Measurements from ENCODE around the gene KLK2. TPM values are rescaled to one million over a fixed set of nuclear protein-coding genes. Genes with fewer than 3 reads are reported as not detected.

The KLK2 gene
- total RNA-seq, 2 experiments from 2014 or later = 0.35 TPM; not detected in 1

DNA sequence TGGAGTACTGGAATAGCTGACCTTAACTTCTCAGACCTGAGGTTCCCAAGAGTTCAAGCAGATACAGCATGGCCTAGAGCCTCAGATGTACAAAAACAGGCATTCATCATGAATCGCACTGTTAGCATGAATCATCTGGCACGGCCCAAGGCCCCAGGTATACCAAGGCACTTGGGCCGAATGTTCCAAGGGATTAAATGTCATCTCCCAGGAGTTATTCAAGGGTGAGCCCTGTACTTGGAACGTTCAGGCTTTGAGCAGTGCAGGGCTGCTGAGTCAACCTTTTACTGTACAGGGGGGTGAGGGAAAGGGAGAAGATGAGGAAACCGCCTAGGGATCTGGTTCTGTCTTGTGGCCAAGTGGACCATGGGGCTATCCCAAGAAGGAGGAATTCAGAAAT is 12.2 kb upstream of the KLK2 start:
- H3K4me1 Mint-ChIP-seq = no peaks in the 10 kb centered on the region
- H3K27me3 Mint-ChIP-seq = peaks cover 12% of the 10 kb centered on the region

DNA sequence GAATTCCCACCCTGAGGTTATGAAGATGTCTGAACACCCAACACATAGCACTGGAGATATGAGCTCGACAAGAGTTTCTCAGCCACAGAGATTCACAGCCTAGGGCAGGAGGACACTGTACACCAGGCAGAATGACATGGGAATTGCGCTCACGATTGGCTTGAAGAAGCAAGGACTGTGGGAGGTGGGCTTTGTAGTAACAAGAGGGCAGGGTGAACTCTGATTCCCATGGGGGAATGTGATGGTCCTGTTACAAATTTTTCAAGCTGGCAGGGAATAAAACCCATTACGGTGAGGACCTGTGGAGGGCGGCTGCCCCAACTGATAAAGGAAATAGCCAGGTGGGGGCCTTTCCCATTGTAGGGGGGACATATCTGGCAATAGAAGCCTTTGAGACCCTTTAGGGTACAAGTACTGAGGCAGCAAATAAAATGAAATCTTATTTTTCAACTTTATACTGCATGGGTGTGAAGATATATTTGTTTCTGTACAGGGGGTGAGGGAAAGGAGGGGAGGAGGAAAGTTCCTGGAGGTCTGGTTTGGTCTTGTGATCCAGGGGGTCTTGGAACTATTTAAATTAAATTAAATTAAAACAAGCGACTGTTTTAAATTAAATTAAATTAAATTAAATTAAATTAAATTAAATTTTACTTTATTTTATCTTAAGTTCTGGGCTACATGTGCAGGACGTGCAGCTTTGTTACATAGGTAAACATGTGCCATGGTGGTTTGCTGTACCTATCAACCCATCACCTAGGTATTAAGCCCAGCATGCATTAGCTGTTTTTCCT is 11.5 kb upstream of the KLK2 start:
- peaks cover 12% of the 10 kb centered on the region for H3K9me3 Mint-ChIP-seq
- ChIA-PET CTCF (no interaction called here), POLR2A (no interaction called here)
- H3K36me3 Mint-ChIP-seq (ENCODE audit: low read depth) = no peaks in the 10 kb centered on the region
- no peaks in the 10 kb centered on the region for H3K4me1 Mint-ChIP-seq
- no peak overlapping the region for H3K4me3 Mint-ChIP-seq
- no peak for DNase-seq
- peaks cover 18% of the 10 kb centered on the region for H3K27me3 Mint-ChIP-seq
- no peak overlapping the region for H3K27ac Mint-ChIP-seq

More for the DNA sequence above, 12.2 kb upstream of the KLK2 start:
- no peak overlapping the region for H3K4me3 Mint-ChIP-seq
- DNase-seq = no peak
- POLR2A ChIA-PET = no interaction called here
- CTCF ChIA-PET = no interaction called here
- H3K36me3 Mint-ChIP-seq (ENCODE audit: low read depth) = no peaks in the 10 kb centered on the region
- peaks cover 12% of the 10 kb centered on the region for H3K9me3 Mint-ChIP-seq
- H3K27ac Mint-ChIP-seq = no peak overlapping the region

DNA sequence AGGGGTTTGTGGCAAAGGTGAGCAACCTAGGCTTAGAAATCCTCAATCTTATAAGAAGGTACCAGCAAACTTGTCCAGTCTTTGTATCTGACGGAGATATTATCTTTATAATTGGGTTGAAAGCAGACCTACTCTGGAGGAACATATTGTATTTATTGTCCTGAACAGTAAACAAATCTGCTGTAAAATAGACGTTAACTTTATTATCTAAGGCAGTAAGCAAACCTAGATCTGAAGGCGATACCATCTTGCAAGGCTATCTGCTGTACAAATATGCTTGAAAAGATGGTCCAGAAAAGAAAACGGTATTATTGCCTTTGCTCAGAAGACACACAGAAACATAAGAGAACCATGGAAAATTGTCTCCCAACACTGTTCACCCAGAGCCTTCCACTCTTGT is 3.8 kb upstream of the KLK2 start:
- POLR2A ChIA-PET = no interaction called here

DNA sequence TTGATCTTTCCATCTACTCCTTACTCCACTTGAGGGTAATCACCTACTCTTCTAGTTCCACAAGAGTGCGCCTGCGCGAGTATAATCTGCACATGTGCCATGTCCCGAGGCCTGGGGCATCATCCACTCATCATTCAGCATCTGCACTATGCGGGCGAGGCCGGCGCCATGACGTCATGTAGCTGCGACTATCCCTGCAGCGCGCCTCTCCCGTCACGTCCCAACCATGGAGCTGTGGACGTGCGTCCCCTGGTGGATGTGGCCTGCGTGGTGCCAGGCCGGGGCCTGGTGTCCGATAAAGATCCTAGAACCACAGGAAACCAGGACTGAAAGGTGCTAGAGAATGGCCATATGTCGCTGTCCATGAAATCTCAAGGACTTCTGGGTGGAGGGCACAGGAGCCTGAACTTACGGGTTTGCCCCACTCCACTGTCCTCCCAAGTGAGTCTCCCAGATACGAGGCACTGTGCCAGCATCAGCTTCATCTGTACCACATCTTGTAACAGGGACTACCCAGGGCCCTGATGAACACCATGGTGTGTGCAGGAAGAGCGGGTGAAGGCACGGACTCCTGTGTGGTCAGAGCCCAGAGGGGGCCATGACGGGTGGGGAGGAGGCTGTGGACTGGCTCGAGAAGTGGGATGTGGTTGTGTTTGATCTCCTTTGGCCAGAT is 2.7 kb upstream of the KLK2 start:
- no peaks in the 10 kb centered on the region for H3K36me3 Mint-ChIP-seq (ENCODE audit: low read depth)
- H3K27ac Mint-ChIP-seq = no peak overlapping the region
- POLR2A ChIA-PET = no interaction called here
- H3K4me1 Mint-ChIP-seq = no peaks in the 10 kb centered on the region
- peak; percentile 26 for DNase-seq
- H3K27me3 Mint-ChIP-seq = peaks cover 26% of the 10 kb centered on the region
- CTCF ChIA-PET = no interaction called here
- no peaks in the 10 kb centered on the region for H3K9me3 Mint-ChIP-seq
- no peak overlapping the region for H3K4me3 Mint-ChIP-seq

More for the DNA sequence above, 3.8 kb upstream of the KLK2 start:
- DNase-seq = no peak
- H3K27ac Mint-ChIP-seq = no peak overlapping the region
- H3K4me3 Mint-ChIP-seq = no peak overlapping the region
- CTCF ChIA-PET = no interaction called here
- peaks cover 30% of the 10 kb centered on the region for H3K27me3 Mint-ChIP-seq
- H3K4me1 Mint-ChIP-seq = no peaks in the 10 kb centered on the region
- no peaks in the 10 kb centered on the region for H3K9me3 Mint-ChIP-seq
- H3K36me3 Mint-ChIP-seq (ENCODE audit: low read depth) = no peaks in the 10 kb centered on the region

DNA sequence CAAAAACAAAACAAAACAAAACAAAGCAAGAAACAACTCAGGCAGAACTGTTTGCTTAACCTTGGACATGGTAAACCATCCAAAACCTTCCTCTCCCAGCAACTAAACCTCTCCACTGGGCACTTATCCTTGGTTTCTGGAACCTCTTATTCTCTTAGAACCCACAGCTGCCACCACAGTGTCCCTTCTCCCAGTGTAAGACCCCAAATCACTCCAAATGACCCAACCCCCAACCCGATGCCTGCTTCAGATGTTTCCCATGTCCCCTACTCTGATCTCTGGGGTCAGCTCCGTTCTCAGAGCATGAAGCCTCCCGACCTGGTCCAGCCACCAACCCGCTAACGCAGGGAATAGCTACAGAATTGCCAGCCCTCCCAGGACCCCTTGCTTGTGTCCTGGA is 972 bp downstream of the KLK2 start:
- Mint-ChIP-seq H3K4me1 (no peaks in the 10 kb centered on the region), H3K9me3 (no peaks in the 10 kb centered on the region), H3K27ac (no peak overlapping the region), H3K27me3 (peaks cover 18% of the 10 kb centered on the region), H3K4me3 (no peak overlapping the region), H3K36me3 (ENCODE audit: low read depth) (no peaks in the 10 kb centered on the region)
- ChIA-PET CTCF (no interaction called here), POLR2A (no interaction called here)
- DNase-seq = no peak

DNA sequence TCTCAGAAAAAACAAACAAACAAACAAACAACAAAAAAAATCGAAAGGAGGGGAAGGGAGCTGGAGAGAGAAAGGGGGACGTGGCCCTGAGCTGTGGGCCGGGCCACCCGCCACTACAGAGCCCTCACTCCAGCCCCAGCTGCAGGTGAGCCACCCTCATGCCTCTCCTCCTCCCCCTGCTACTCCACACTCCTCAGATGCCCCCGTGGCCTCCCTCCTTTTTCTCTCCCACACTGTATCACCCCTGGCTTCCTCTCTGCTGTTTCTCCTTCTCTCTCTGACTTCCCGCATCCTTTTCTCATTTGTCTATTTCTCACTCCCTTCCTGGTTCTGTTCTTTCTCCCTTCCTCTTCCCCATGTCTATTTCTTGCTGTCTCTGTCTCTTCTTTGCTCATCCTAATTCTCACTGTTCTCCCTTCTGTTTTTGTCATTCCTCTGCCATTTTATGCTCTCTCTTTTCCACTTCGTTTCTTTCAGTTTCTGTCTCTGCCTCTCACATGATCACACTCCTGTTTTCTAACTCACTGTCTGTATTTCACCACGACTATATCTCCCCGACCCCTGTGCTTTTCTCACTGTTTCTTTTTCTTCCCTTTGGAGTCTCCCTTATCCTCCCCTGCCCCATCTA is 2.7 kb downstream of the KLK2 start:
- H3K27ac Mint-ChIP-seq = no peak overlapping the region
- peaks cover 26% of the 10 kb centered on the region for H3K27me3 Mint-ChIP-seq
- DNase-seq = no peak
- H3K4me3 Mint-ChIP-seq = no peak overlapping the region
- no peaks in the 10 kb centered on the region for H3K36me3 Mint-ChIP-seq (ENCODE audit: low read depth)
- ChIA-PET CTCF (no interaction called here), POLR2A (no interaction called here)
- no peaks in the 10 kb centered on the region for H3K9me3 Mint-ChIP-seq
- H3K4me1 Mint-ChIP-seq = no peaks in the 10 kb centered on the region

DNA sequence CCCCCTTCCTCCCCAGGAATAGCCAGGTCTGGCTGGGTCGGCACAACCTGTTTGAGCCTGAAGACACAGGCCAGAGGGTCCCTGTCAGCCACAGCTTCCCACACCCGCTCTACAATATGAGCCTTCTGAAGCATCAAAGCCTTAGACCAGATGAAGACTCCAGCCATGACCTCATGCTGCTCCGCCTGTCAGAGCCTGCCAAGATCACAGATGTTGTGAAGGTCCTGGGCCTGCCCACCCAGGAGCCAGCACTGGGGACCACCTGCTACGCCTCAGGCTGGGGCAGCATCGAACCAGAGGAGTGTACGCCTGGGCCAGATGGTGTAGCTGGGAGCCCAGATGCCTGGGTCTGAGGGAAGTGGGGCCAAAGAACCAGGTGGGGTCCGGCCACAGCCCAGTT is 3.2 kb downstream of the KLK2 start:
- Mint-ChIP-seq H3K4me3 (no peak overlapping the region), H3K27me3 (peaks cover 20% of the 10 kb centered on the region), H3K9me3 (no peaks in the 10 kb centered on the region), H3K27ac (no peak overlapping the region), H3K36me3 (ENCODE audit: low read depth) (no peaks in the 10 kb centered on the region), H3K4me1 (no peaks in the 10 kb centered on the region)
- CTCF ChIA-PET = no interaction called here
- DNase-seq = no peak
- POLR2A ChIA-PET = no interaction called here

DNA sequence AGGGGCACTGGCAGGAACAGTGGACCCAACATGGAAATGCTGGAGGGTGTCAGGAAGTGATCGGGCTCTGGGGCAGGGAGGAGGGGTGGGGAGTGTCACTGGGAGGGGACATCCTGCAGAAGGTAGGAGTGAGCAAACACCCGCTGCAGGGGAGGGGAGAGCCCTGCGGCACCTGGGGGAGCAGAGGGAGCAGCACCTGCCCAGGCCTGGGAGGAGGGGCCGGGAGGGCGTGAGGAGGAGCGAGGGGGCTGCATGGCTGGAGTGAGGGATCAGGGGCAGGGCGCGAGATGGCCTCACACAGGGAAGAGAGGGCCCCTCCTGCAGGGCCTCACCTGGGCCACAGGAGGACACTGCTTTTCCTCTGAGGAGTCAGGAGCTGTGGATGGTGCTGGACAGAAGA is 4.1 kb downstream of the KLK2 start:
- Mint-ChIP-seq H3K27ac (no peak overlapping the region), H3K4me3 (no peak overlapping the region), H3K4me1 (no peaks in the 10 kb centered on the region), H3K36me3 (ENCODE audit: low read depth) (no peaks in the 10 kb centered on the region), H3K9me3 (no peaks in the 10 kb centered on the region), H3K27me3 (peaks cover 18% of the 10 kb centered on the region)
- ChIA-PET POLR2A (no interaction called here), CTCF (no interaction called here)
- no peak for DNase-seq

DNA sequence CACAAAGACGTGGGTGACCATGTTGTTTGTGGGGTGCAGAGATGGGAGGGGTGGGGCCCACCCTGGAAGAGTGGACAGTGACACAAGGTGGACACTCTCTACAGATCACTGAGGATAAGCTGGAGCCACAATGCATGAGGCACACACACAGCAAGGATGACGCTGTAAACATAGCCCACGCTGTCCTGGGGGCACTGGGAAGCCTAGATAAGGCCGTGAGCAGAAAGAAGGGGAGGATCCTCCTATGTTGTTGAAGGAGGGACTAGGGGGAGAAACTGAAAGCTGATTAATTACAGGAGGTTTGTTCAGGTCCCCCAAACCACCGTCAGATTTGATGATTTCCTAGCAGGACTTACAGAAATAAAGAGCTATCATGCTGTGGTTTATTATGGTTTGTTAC is 5.6 kb downstream of the KLK2 start:
- ChIA-PET CTCF (no interaction called here), POLR2A (no interaction called here)
- Mint-ChIP-seq H3K9me3 (no peaks in the 10 kb centered on the region), H3K27ac (no peak overlapping the region), H3K36me3 (ENCODE audit: low read depth) (no peaks in the 10 kb centered on the region), H3K27me3 (peaks cover 17% of the 10 kb centered on the region), H3K4me1 (no peaks in the 10 kb centered on the region), H3K4me3 (no peak overlapping the region)
- no peak for DNase-seq

DNA sequence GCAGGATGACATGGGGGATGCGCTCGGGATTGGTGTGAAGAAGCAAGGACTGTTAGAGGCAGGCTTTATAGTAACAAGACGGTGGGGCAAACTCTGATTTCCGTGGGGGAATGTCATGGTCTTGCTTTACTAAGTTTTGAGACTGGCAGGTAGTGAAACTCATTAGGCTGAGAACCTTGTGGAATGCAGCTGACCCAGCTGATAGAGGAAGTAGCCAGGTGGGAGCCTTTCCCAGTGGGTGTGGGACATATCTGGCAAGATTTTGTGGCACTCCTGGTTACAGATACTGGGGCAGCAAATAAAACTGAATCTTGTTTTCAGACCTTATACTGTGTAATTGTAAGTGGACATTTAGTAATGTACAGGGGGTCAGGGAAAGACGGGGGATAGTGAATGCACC is 7.0 kb downstream of the KLK2 start:
- Mint-ChIP-seq H3K27me3 (peaks cover 20% of the 10 kb centered on the region), H3K9me3 (no peaks in the 10 kb centered on the region), H3K36me3 (ENCODE audit: low read depth) (no peaks in the 10 kb centered on the region), H3K4me3 (no peak overlapping the region), H3K27ac (no peak overlapping the region), H3K4me1 (no peaks in the 10 kb centered on the region)
- DNase-seq = no peak
- CTCF ChIA-PET = no interaction called here
- POLR2A ChIA-PET = no interaction called here

DNA sequence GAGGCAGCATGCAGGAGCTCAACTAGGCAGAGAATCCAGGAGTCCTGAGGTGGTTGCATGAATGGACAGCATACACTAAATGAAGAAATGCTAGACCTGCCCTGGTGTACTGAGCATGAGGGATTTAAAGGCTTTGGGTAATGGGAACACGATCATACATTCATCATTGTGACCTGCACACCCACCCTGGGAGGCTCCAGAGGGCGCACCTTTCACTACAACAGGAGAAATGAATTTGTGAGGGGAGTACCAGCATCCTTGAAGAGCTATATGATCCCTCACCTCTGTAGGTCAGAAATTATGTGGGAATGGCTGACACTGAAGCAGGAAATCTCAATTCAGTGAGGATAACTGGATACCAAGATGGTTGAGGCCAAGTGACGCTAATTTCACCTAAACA is 8.9 kb downstream of the KLK2 start:
- no peak for DNase-seq
- H3K36me3 Mint-ChIP-seq (ENCODE audit: low read depth) = no peaks in the 10 kb centered on the region
- ChIA-PET POLR2A (no interaction called here), CTCF (interaction anchor here (0.9 kb wide), 1 partner anchor 40 kb away, joined by 3 read pairs; no protein-coding TSS in a partner anchor)
- H3K4me3 Mint-ChIP-seq = no peak overlapping the region
- no peak overlapping the region for H3K27ac Mint-ChIP-seq
- peaks cover 23% of the 10 kb centered on the region for H3K27me3 Mint-ChIP-seq
- H3K9me3 Mint-ChIP-seq = no peaks in the 10 kb centered on the region
- H3K4me1 Mint-ChIP-seq = no peaks in the 10 kb centered on the region

DNA sequence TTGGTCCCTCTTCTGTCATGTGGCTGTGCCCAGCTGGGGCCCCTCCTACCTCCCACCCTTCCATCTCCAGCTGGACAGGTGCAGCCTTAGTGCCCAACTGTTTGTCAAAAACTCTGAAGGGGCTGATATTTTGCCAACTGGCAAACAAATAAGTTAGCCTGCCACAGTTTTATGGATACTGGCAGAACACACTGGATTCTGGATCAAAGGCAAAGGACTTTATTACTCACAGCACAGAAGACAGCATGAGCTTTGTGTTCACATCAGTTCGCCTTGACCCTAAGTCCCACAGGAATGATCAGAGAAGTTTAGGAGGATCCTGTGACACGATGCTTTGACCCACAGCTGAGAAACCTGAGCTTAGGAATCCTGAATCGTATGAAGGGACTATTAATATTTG is 16.4 kb downstream of the KLK2 start:
- CTCF ChIA-PET = no interaction called here
- DNase-seq = no peak
- Mint-ChIP-seq H3K36me3 (ENCODE audit: low read depth) (no peaks in the 10 kb centered on the region), H3K4me1 (no peaks in the 10 kb centered on the region), H3K9me3 (peaks cover 5% of the 10 kb centered on the region), H3K4me3 (no peak overlapping the region), H3K27me3 (peaks cover 8% of the 10 kb centered on the region), H3K27ac (no peak overlapping the region)
- POLR2A ChIA-PET = no interaction called here

DNA sequence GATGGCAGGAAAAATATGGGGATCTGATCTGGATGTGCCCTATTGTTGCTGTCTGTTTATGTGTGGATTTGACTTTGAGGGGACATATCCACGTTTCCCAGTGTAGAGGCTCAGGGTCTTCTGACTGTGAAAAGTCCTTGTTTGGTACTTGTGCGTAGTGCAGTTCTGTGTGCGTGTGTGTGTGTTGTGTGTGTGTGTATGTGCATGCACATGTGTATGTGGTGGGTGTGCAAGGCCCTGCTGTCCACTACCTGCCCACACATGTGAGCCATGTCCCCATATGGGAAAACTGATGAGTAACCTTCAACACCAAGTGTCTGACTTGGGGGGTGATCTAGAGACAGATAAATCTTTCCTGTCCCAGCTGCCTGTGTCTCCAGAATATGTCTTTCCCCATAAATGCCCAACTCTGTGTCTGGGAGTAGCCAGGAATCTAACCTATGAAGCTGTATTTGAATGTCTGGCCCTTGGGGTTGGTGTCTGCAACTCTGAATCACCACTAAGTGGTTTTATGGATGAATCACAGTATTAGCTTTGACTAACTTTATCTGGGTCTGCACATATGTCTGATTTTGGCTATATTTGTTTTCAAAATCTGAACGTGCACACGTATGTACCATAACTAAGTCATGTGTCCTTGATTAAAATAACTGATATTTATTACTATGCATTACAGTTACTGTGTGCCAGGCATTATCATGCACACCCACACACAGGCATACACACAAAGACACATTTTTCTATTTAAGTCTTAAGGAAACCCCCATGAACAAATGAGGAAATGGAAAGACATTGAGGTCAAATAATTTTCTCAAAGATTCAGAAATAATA is 17.4 kb downstream of the KLK2 start:
- Mint-ChIP-seq H3K4me3 (no peak overlapping the region), H3K27ac (no peak overlapping the region), H3K27me3 (peaks cover 4% of the 10 kb centered on the region), H3K4me1 (no peaks in the 10 kb centered on the region), H3K36me3 (ENCODE audit: low read depth) (no peaks in the 10 kb centered on the region), H3K9me3 (peaks cover 12% of the 10 kb centered on the region)
- DNase-seq = no peak
- CTCF ChIA-PET = no interaction called here
- POLR2A ChIA-PET = interaction anchor here (0.6 kb wide), 1 partner anchor 121 kb away, joined by 3 read pairs; the partner anchor contains the start of gene GPR32
